ENCODE data around the gene TPPP2. TPM values are rescaled to one million over a fixed set of nuclear protein-coding genes. Genes with fewer than 3 reads are reported as not detected.

Gene TPPP2
- total and polyA plus RNA-seq, 8 donors, result 0.20 to 0.50 (median 0.22) TPM; not detected in 3

GRCh38 chr14:20988717-20989470 lies 41.1 kb upstream of the TPPP2 start:
- peaks cover 0 to 23% of the 10 kb centered on the region in 2 donors for H3K36me3 ChIP-seq
- no peaks in the 10 kb centered on the region for H3K27me3 ChIP-seq
- H3K9me3 ChIP-seq, result no peaks in the 10 kb centered on the region
- DNase-seq (no peak), ATAC-seq (no peak)
- intact Hi-C loops (cut with DNase I), result no loop called here
- H3K4me1 ChIP-seq, result peaks cover 13 to 54% of the 10 kb centered on the region in 2 donors
- H3K27ac ChIP-seq, result peak overlapping the region; percentile 87 to 88
- H3K4me3 ChIP-seq, result peak overlapping the region; percentile 68 to 91
- no peak for TF ChIP-seq CTCF (IDR thresholded peaks at IDR 0.05)

GRCh38 chr14:20989471-20989786 lies 40.6 kb upstream of the TPPP2 start:
- DNase-seq (no peak), ATAC-seq (no peak)
- Histone ChIP-seq H3K4me3 (peak overlapping the region; percentile 68 to 91), H3K9me3 (no peaks in the 10 kb centered on the region), H3K36me3 (peaks cover 0 to 28% of the 10 kb centered on the region in 2 donors), H3K4me1 (peaks cover 13 to 54% of the 10 kb centered on the region in 2 donors), H3K27me3 (no peaks in the 10 kb centered on the region), H3K27ac (peak overlapping the region; percentile 87 to 88)
- no peak for TF ChIP-seq CTCF (IDR thresholded peaks at IDR 0.05)
- intact Hi-C loops (cut with DNase I), result no loop called here

GRCh38 chr14:20989787-20990600 lies 40.0 kb upstream of the TPPP2 start, which contains the start of gene METTL17:
METTL17 (plus strand) TSS chr14:20989980; CDS start chr14:20990003, 23 bp downstream.
- Histone ChIP-seq H3K4me3 (peak within 1 kb of the TSS; percentile 68 to 91), H3K27me3 (no peaks in the 10 kb centered on the region), H3K4me1 (peaks cover 13 to 54% of the 10 kb centered on the region in 2 donors), H3K36me3 (peaks cover 0 to 34% of the 10 kb centered on the region in 2 donors), H3K9me3 (no peaks in the 10 kb centered on the region), H3K27ac (peak within 1 kb of the TSS; percentile 87 to 88)
- intact Hi-C loops (cut with DNase I), result no loop called here
- ATAC-seq (peak; percentile 93), DNase-seq (peak; percentile 91 to 97 (median 92))
- no peak for TF ChIP-seq CTCF (IDR thresholded peaks at IDR 0.05)

GRCh38 chr14:20996521-20996920 lies 33.5 kb upstream of the TPPP2 start:
- peaks cover 2 to 5% of the 10 kb centered on the region in 2 donors for H3K4me1 ChIP-seq
- H3K27me3 ChIP-seq, result no peaks in the 10 kb centered on the region
- ATAC-seq (no peak), DNase-seq (peak in 1 of 4 donors; percentile 63)
- H3K9me3 ChIP-seq, result no peaks in the 10 kb centered on the region
- TF ChIP-seq CTCF (IDR thresholded peaks at IDR 0.05), result no peak
- H3K4me3 ChIP-seq, result no peak overlapping the region
- H3K36me3 ChIP-seq, result peaks cover 0 to 65% of the 10 kb centered on the region in 2 donors
- intact Hi-C loops (cut with DNase I), result no loop called here
- no peak overlapping the region for H3K27ac ChIP-seq

GRCh38 chr14:20997115-20997514 lies 32.9 kb upstream of the TPPP2 start:
- no peak overlapping the region for H3K27ac ChIP-seq
- H3K9me3 ChIP-seq, result no peaks in the 10 kb centered on the region
- intact Hi-C loops (cut with DNase I), result no loop called here
- no peak for DNase-seq
- H3K4me3 ChIP-seq, result no peak overlapping the region
- no peak for TF ChIP-seq CTCF (IDR thresholded peaks at IDR 0.05)
- no peaks in the 10 kb centered on the region for H3K27me3 ChIP-seq
- no peaks in the 10 kb centered on the region for H3K4me1 ChIP-seq
- peaks cover 0 to 59% of the 10 kb centered on the region in 2 donors for H3K36me3 ChIP-seq
- ATAC-seq, result no peak
